Measurements from ENCODE around the gene WDR35. TPM values are rescaled to one million over a fixed set of nuclear protein-coding genes. Genes with fewer than 3 reads are reported as not detected.

Gene WDR35
- total RNA-seq, 1 experiment from 2014 or later, result 16.7 TPM

- no CpG with 5 or more reads among the region's 3 CpGs for WGBS (ENCODE audit: extremely low coverage, insufficient read length, low lambda C conversion rate)
These were observed 38.0 kb upstream of the WDR35 start for GRCh38 chr2:20027705-20028434.

More at GRCh38 chr2:20027705-20028434, 38.0 kb upstream of the WDR35 start:
- H3K4ac ChIP-seq (ENCODE audit: low read depth, low read length), result no peak overlapping the region
- no peak overlapping the region for H3T11ph ChIP-seq (ENCODE audit: low read length)
- H2BK120ac ChIP-seq (ENCODE audit: low read depth, low read length, poor library complexity, severe bottlenecking), result no peak overlapping the region
- no peaks in the 10 kb centered on the region for H3K23me2 ChIP-seq (ENCODE audit: insufficient read length, low read depth, low read length, poor library complexity, severe bottlenecking)
- H4K20me1 ChIP-seq (ENCODE audit: control insufficient read depth, insufficient read depth, insufficient read length), result no peaks in the 10 kb centered on the region
- no peak overlapping the region for H2BK20ac ChIP-seq (ENCODE audit: low read depth, low read length, poor library complexity, severe bottlenecking)
- no peak overlapping the region for H3K4me2 ChIP-seq (ENCODE audit: insufficient read depth, insufficient read length, low read length)
- H3K9ac ChIP-seq (ENCODE audit: extremely low read depth, insufficient read length, low read length), result no peak overlapping the region
- no peak overlapping the region for H4K91ac ChIP-seq (ENCODE audit: insufficient read length, low read depth, low read length)
- no peak overlapping the region for H2BK12ac ChIP-seq (ENCODE audit: insufficient read length, low read depth, low read length)
- H3K56ac ChIP-seq (ENCODE audit: insufficient read length, low read depth, low read length), result no peak overlapping the region
- no peaks in the 10 kb centered on the region for H3K27me3 ChIP-seq (ENCODE audit: insufficient read depth, low read length)
- no peak overlapping the region for H3K14ac ChIP-seq (ENCODE audit: insufficient read depth, low read length)
- H2BK15ac ChIP-seq (ENCODE audit: low read depth, low read length), result no peak overlapping the region
- H3K4me1 ChIP-seq (ENCODE audit: insufficient read depth, low read length), result no peaks in the 10 kb centered on the region
- H3K18ac ChIP-seq (ENCODE audit: insufficient read length, low read depth, low read length), result no peak overlapping the region
- no peak overlapping the region for H2AK5ac ChIP-seq (ENCODE audit: insufficient read length, low read length)
- H3K9me3 ChIP-seq (ENCODE audit: control insufficient read depth, low read depth, low read length), result no peaks in the 10 kb centered on the region
- no peak overlapping the region for H2AFZ ChIP-seq (ENCODE audit: low read length)
- H4K8ac ChIP-seq (replicated peaks; ENCODE audit: insufficient read length, low read depth, low read length), result no peak overlapping the region
- peaks cover 38 to 51% (median 46%) of the 10 kb centered on the region in 3 experiments for H3K36me3 Mint-ChIP-seq (ENCODE audit: insufficient read depth in 1 of 3, low read depth in 3 of 3)
- H2BK5ac ChIP-seq (ENCODE audit: insufficient read length, low read length), result no peak overlapping the region
- H3K79me1 ChIP-seq (ENCODE audit: insufficient read depth, low read depth, low read length, poor library complexity, severe bottlenecking), result no peaks in the 10 kb centered on the region
- H3K23ac ChIP-seq (ENCODE audit: insufficient read length, low read depth, low read length), result no peak overlapping the region
- H4K5ac ChIP-seq (ENCODE audit: insufficient read length, low read depth, low read length), result no peak overlapping the region
- H3K27ac ChIP-seq (ENCODE audit: insufficient read length, low read depth, low read length), result no peak overlapping the region
- H3K27ac Mint-ChIP-seq, result no peak overlapping the region
- no peak overlapping the region for H3K4me3 Mint-ChIP-seq
- no peak for TF ChIP-seq CTCF (conservative IDR thresholded peaks at IDR 0.05)
- no peaks in the 10 kb centered on the region for H3K79me2 ChIP-seq (ENCODE audit: insufficient read depth, low read length)
- H3K27me3 Mint-ChIP-seq (ENCODE audit: low read depth), result no peaks in the 10 kb centered on the region
- H3K4me1 Mint-ChIP-seq, result no peaks in the 10 kb centered on the region
- H3K9me3 Mint-ChIP-seq, result peaks cover 1% of the 10 kb centered on the region in 2 experiments; a peak in 2 of 5 replicates
- DNase-seq, result no peak

Data from H9 (cell line).